Central memory CD8-positive, alpha-beta T cell (primary cell): ENCODE data around the gene FHIP1B.
"Not testable (repeated sequence)": the region's sequence is repeated elsewhere in the genome, so short reads cannot be mapped to it uniquely, and the experiment has no call there.

ENCODE experiments used
- ATAC-seq: fragments of 150-1000 bp; cut with Tn5 transposase; replicated peaks from 2 replicates; pipeline ENCODE4 v1.10.0; 2022; ENCODE audit warnings: mild to moderate bottlenecking, moderate FRiP score, moderate number of reproducible peaks; ENCODE audit not compliant: poor library complexity, severe bottlenecking; ENCODE audit errors: extremely low read depth
- DNase-seq, 2 donors: peaks; one replicate each; pipeline ENCODE4 v3.0.0; 2021; ENCODE audit warnings: low spot score in 2 of 2
- H3K27ac Mint-ChIP-seq: one replicate; pipeline ENCODE4 v1.8.0; 2022; ENCODE audit warnings: low read depth, mild to moderate bottlenecking, moderate library complexity, mixed read lengths
- H3K27me3 Mint-ChIP-seq: one replicate; pipeline ENCODE4 v1.8.0; 2022; ENCODE audit warnings: mixed read lengths
- H3K36me3 Mint-ChIP-seq: one replicate; pipeline ENCODE4 v1.8.0; 2022; ENCODE audit warnings: mild to moderate bottlenecking, moderate library complexity, mixed read lengths; ENCODE audit not compliant: insufficient read depth
- H3K4me1 Mint-ChIP-seq: one replicate; pipeline ENCODE4 v1.8.0; 2022; ENCODE audit warnings: mixed read lengths
- H3K4me3 Mint-ChIP-seq: one replicate; pipeline ENCODE4 v1.8.0; 2022; ENCODE audit warnings: mild to moderate bottlenecking, moderate library complexity, mixed read lengths
- H3K9me3 Mint-ChIP-seq: one replicate; pipeline ENCODE4 v1.8.0; 2022; ENCODE audit warnings: mixed read lengths

Gene FHIP1B

GRCh38 chr11:6251990-6252473 lies 17.6 kb upstream of the FHIP1B start:
- ATAC-seq (no peak), DNase-seq (no peak)
- Mint-ChIP-seq H3K4me3 (no peak overlapping the region), H3K4me1 (no peaks in the 10 kb centered on the region), H3K9me3 (no peaks in the 10 kb centered on the region), H3K27ac (no peak overlapping the region), H3K27me3 (no peaks in the 10 kb centered on the region), H3K36me3 (no peaks in the 10 kb centered on the region)

GRCh38 chr11:6251120-6251733 lies 16.8 kb upstream of the FHIP1B start:
- no peaks in the 10 kb centered on the region for H3K9me3 Mint-ChIP-seq
- H3K27ac Mint-ChIP-seq, result no peak overlapping the region
- H3K4me3 Mint-ChIP-seq, result no peak overlapping the region
- no peaks in the 10 kb centered on the region for H3K27me3 Mint-ChIP-seq
- no peaks in the 10 kb centered on the region for H3K4me1 Mint-ChIP-seq
- DNase-seq (no peak), ATAC-seq (no peak)
- no peaks in the 10 kb centered on the region for H3K36me3 Mint-ChIP-seq

- Mint-ChIP-seq H3K9me3 (no peaks in the 10 kb centered on the region), H3K27ac (no peak overlapping the region), H3K27me3 (peaks cover 4% of the 10 kb centered on the region), H3K4me3 (no peak overlapping the region), H3K36me3 (no peaks in the 10 kb centered on the region), H3K4me1 (no peaks in the 10 kb centered on the region)
- ATAC-seq (no peak), DNase-seq (no peak)
Observed at GRCh38 chr11:6249770-6250555, 15.5 kb upstream of the FHIP1B start.

GRCh38 chr11:6248897-6249296 lies 14.5 kb upstream of the FHIP1B start:
- not testable (repeated sequence) for H3K4me3 Mint-ChIP-seq, DNase-seq, H3K4me1 Mint-ChIP-seq, H3K27ac Mint-ChIP-seq, H3K36me3 Mint-ChIP-seq, ATAC-seq, H3K9me3 Mint-ChIP-seq
- peaks cover 10% of the 10 kb centered on the region for H3K27me3 Mint-ChIP-seq

- Mint-ChIP-seq H3K9me3 (no peaks in the 10 kb centered on the region), H3K27me3 (peaks cover 17% of the 10 kb centered on the region), H3K4me1 (no peaks in the 10 kb centered on the region), H3K36me3 (no peaks in the 10 kb centered on the region), H3K27ac (no peak overlapping the region), H3K4me3 (no peak overlapping the region)
- no peak for ATAC-seq
- DNase-seq, result no peak
Observed at GRCh38 chr11:6248248-6248647, 13.8 kb upstream of the FHIP1B start.

- H3K9me3 Mint-ChIP-seq, result no peaks in the 10 kb centered on the region
- ATAC-seq, result no peak
- no peak overlapping the region for H3K27ac Mint-ChIP-seq
- no peak for DNase-seq
- H3K27me3 Mint-ChIP-seq, result peaks cover 31% of the 10 kb centered on the region
- H3K4me3 Mint-ChIP-seq, result no peak overlapping the region
- no peaks in the 10 kb centered on the region for H3K4me1 Mint-ChIP-seq
- no peaks in the 10 kb centered on the region for H3K36me3 Mint-ChIP-seq
Observed at GRCh38 chr11:6245536-6245935, 11.1 kb upstream of the FHIP1B start.

- Mint-ChIP-seq H3K4me3 (no peak overlapping the region), H3K27me3 (peaks cover 34% of the 10 kb centered on the region), H3K4me1 (no peaks in the 10 kb centered on the region), H3K9me3 (no peaks in the 10 kb centered on the region), H3K36me3 (no peaks in the 10 kb centered on the region), H3K27ac (no peak overlapping the region)
- no peak for DNase-seq
- no peak for ATAC-seq
Observed at GRCh38 chr11:6241316-6241715, 6.9 kb upstream of the FHIP1B start.

- no peak for ATAC-seq
- H3K27ac Mint-ChIP-seq, result no peak overlapping the region
- H3K36me3 Mint-ChIP-seq, result no peaks in the 10 kb centered on the region
Observed at GRCh38 chr11:6240781-6241180, 6.3 kb upstream of the FHIP1B start.

GRCh38 chr11:6240139-6240538 lies 5.7 kb upstream of the FHIP1B start:
- no peaks in the 10 kb centered on the region for H3K9me3 Mint-ChIP-seq
- ATAC-seq (no peak), DNase-seq (no peak)
- peaks cover 31% of the 10 kb centered on the region for H3K27me3 Mint-ChIP-seq
- H3K4me3 Mint-ChIP-seq, result no peak overlapping the region
- H3K4me1 Mint-ChIP-seq, result peaks cover 4% of the 10 kb centered on the region
- no peaks in the 10 kb centered on the region for H3K36me3 Mint-ChIP-seq
- no peak overlapping the region for H3K27ac Mint-ChIP-seq

More at GRCh38 chr11:6240781-6241180, 6.3 kb upstream of the FHIP1B start:
- no peak overlapping the region for H3K4me3 Mint-ChIP-seq
- DNase-seq, result no peak
- H3K9me3 Mint-ChIP-seq, result no peaks in the 10 kb centered on the region
- H3K4me1 Mint-ChIP-seq, result no peaks in the 10 kb centered on the region
- peaks cover 34% of the 10 kb centered on the region for H3K27me3 Mint-ChIP-seq

GRCh38 chr11:6238902-6239301 lies 4.5 kb upstream of the FHIP1B start, which contains the start of gene CNGA4:
Gene CNGA4 (plus strand): TSS chr11:6239089. CDS start chr11:6239207, 118 bp downstream.
- Mint-ChIP-seq H3K27ac (no peak within 1 kb of the TSS), H3K4me1 (peaks cover 17% of the 10 kb centered on the region), H3K36me3 (peaks cover 9% of the 10 kb centered on the region), H3K27me3 (peaks cover 24% of the 10 kb centered on the region), H3K4me3 (no peak within 1 kb of the TSS), H3K9me3 (no peaks in the 10 kb centered on the region)
- ATAC-seq (no peak), DNase-seq (no peak)

GRCh38 chr11:6237761-6238302 lies 3.4 kb upstream of the FHIP1B start:
- Mint-ChIP-seq H3K4me1 (peaks cover 27% of the 10 kb centered on the region), H3K9me3 (no peaks in the 10 kb centered on the region), H3K27ac (no peak overlapping the region), H3K27me3 (peaks cover 13% of the 10 kb centered on the region), H3K4me3 (no peak overlapping the region), H3K36me3 (peaks cover 9% of the 10 kb centered on the region)
- no peak for DNase-seq
- ATAC-seq, result no peak

GRCh38 chr11:6237266-6237665 lies 2.8 kb upstream of the FHIP1B start:
- Mint-ChIP-seq H3K27me3 (peaks cover 10% of the 10 kb centered on the region), H3K36me3 (peaks cover 9% of the 10 kb centered on the region), H3K9me3 (no peaks in the 10 kb centered on the region), H3K27ac (no peak overlapping the region), H3K4me1 (peaks cover 29% of the 10 kb centered on the region), H3K4me3 (no peak overlapping the region)
- no peak for DNase-seq
- ATAC-seq, result no peak

- no peaks in the 10 kb centered on the region for H3K27me3 Mint-ChIP-seq
- ATAC-seq (no peak), DNase-seq (no peak)
- H3K9me3 Mint-ChIP-seq, result no peaks in the 10 kb centered on the region
- H3K4me3 Mint-ChIP-seq, result peak overlapping the region; percentile 94
- H3K36me3 Mint-ChIP-seq, result peaks cover 9% of the 10 kb centered on the region
- H3K27ac Mint-ChIP-seq, result peak overlapping the region; percentile 97
- H3K4me1 Mint-ChIP-seq, result peaks cover 58% of the 10 kb centered on the region
Observed at GRCh38 chr11:6233984-6234386, 451 bp downstream of the FHIP1B start.
